IPS-15b (cell line): ENCODE data around the gene RHOT2.

Experiments used
- H3K27me3 ChIP-seq: one replicate; pipeline ENCODE4 v1.6.1; 2013; ENCODE audit warnings: low read length; ENCODE audit not compliant: control insufficient read depth, insufficient read depth
- H3K36me3 ChIP-seq: one replicate; pipeline ENCODE4 v1.6.1; 2013; ENCODE audit warnings: low read length; ENCODE audit not compliant: control insufficient read depth, insufficient read depth
- H3K4me1 ChIP-seq: one replicate; pipeline ENCODE4 v1.6.1; 2013; ENCODE audit warnings: mild to moderate bottlenecking, low read length; ENCODE audit not compliant: control insufficient read depth, insufficient read depth
- H3K4me3 ChIP-seq: one replicate; pipeline ENCODE4 v1.5.1; 2013; ENCODE audit warnings: low read depth, low read length
- H3K9ac ChIP-seq: one replicate; pipeline ENCODE4 v1.6.1; 2013; ENCODE audit warnings: low read depth, mild to moderate bottlenecking, low read length
- H3K9me3 ChIP-seq: one replicate; pipeline ENCODE4 v1.6.1; 2013; ENCODE audit warnings: mild to moderate bottlenecking, low read length; ENCODE audit not compliant: control insufficient read depth, insufficient read depth

RHOT2 gene

DNA sequence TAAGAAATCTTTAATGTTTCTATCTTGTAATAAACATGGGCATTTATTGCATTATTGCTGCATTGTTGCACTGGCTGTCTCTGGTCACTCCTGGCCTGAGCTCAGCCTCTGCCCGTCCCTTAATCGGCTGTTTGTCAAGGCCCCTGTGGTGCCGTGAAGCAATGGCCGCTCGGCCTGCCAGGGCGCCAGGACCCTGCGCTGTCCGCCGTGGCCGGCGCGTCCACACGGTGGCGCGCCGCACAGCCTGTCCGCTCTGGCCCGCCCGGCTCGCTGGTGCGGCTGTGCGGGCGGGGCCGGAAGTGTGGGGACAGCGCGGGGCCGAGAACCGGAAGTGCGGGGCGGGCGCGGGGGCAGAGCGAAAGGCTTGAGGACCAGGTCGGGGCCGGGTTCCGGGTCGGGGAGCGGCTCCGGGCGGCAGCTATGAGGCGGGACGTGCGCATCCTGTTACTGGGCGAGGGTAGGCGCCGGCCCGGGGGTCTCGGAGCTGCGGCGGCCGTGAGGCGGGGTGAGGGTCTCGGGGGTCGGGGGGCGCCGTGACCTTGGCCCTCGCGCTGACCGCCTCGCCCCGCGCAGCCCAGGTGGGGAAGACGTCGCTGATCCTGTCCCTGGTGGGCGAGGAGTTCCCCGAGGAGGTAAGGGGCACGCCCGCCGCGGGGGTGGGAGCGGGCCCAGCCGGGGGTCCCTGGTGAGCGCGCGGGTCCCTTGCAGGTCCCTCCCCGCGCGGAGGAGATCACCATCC, at the start of gene RHOT2:
TSS of gene RHOT2 (plus strand) at position 353 of the 739 bp plus-strand sequence. CDS start at position 421, 68 bp downstream.
- peaks cover 44% of the 10 kb centered on the region for H3K36me3 ChIP-seq
- no peaks in the 10 kb centered on the region for H3K4me1 ChIP-seq
- no peaks in the 10 kb centered on the region for H3K27me3 ChIP-seq
- peak within 1 kb of the TSS; percentile 77 for H3K4me3 ChIP-seq
- no peaks in the 10 kb centered on the region for H3K9me3 ChIP-seq
- H3K9ac ChIP-seq = peak within 1 kb of the TSS; percentile 79

DNA sequence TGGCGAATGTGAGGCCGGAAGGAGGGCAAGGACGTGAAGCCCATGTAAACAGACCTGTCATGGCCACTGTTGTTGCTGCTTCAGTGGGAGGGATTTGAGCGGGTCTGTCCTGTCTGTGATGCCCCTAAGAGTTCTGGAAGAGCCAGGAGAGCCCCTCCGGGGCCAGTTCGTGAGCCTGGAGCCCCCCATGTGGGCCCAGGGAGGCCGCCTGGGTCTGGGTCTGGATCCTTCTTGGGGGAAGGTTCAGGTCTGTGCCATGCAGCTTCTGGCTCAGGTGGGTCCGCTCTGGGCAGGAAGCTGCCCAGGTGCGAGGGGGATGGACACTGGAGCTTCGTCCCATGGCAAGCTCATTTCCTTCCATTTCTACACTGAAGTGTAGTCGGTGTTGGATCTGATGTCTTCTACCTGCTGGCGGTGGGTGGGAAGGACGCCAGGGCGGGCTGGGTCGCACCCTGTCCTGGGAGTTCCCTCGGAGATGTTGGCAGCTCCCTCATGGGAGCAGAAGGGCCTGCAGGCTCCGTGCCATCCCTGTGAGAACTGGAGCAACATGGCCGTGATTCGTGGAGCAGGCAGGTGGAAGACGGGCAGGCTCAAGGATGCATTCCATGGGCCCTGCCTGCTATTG, 48.3 kb upstream of the RHOT2 start:
- no peaks in the 10 kb centered on the region for H3K9me3 ChIP-seq
- H3K4me1 ChIP-seq = no peaks in the 10 kb centered on the region
- H3K27me3 ChIP-seq = no peaks in the 10 kb centered on the region
- no peak overlapping the region for H3K9ac ChIP-seq
- no peak overlapping the region for H3K4me3 ChIP-seq
- no peaks in the 10 kb centered on the region for H3K36me3 ChIP-seq

DNA sequence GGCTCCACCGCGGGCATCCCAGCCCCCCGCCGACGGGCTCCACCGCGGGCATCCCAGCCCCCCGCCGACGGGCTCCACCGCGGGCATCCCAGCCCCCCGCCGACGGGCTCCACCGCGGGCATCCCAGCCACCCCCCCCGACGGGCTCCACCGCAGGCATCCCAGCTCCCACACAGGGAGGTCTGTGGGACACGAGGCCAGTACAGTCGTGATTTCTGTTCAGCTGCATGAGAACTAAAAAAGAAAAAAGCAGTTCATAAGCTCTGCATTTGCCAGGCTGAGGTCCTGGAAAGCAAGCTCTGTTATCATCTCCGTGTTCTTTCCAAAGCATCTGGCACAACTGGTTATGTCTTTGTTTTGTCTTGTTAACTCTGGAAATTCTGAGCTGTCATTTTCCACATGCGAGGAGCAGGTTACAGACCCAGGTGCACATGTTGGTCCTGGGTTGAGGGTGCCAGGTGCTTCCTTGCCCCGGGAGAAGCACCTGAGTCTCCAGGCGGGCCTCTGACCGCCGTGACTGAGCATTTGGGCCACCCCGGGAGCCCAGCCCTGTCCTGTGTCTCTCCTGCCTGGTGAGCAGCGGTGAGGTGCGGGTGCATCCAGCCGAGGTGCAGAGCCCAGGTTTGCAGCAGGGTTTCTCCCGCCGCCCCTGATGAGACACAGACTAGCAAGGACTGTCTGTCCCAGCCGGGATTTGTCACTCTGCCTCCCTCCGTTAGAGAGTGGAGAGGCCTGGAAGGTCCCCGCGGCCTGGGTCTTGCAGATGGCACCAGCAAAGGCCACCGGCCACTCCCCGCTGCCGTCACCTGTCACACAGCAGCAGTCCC, 47.0 kb upstream of the RHOT2 start:
- no peak overlapping the region for H3K9ac ChIP-seq

DNA sequence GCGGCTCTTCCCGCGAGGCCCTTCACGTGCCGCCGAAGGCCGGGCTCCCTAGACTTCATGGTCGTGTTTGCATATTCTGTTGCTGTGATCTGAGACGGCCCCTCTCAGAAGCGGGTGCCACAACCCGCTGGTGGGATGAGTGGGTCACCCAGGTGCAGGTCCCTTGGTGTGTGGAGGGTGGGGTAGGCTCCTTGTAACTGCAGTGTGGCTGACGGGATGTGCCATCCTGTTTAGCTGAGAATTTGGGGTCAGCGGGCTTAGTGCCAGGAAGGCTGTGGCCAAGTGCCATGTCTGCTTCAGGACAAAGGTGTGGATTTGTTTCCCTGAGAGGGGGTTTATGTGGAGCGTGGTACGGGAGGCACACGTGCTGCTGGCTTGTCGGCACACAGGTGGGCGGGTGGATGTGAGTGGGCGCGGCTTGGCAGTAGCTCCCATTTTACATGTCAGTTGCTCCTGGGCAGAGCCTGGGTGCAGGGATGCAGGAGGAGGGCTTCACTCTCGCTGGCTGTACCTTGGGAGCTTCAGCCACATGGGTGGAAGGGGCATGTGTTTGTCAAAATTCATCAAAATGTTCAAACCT, 46.3 kb upstream of the RHOT2 start:
- peaks cover 5% of the 10 kb centered on the region for H3K36me3 ChIP-seq
- H3K9ac ChIP-seq = no peak overlapping the region

More for the DNA sequence above, 47.0 kb upstream of the RHOT2 start:
- Histone ChIP-seq H3K4me1 (no peaks in the 10 kb centered on the region), H3K36me3 (peaks cover 1% of the 10 kb centered on the region), H3K27me3 (no peaks in the 10 kb centered on the region), H3K9me3 (no peaks in the 10 kb centered on the region), H3K4me3 (no peak overlapping the region)

DNA sequence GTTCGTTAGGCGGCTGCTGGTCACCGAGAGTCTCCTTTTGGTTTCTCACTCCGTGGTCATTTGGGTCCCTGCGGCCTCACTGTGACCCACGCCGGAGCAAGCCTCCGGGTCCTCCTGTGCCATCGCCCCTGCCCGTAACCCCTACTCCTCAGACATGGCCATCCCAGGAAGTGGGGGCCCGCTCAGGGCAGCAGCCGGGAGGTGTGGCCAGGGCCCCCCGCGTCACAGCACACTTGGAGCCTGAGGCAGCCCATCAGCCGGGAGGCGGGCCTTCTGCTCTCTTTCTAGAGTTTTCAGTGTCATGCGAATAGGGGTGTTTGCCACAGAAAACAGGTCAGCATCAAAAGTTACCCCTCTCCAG, 45.0 kb upstream of the RHOT2 start:
- no peaks in the 10 kb centered on the region for H3K4me1 ChIP-seq
- H3K4me3 ChIP-seq = no peak overlapping the region
- H3K9ac ChIP-seq = no peak overlapping the region

More for the DNA sequence above, 46.3 kb upstream of the RHOT2 start:
- Histone ChIP-seq H3K9me3 (no peaks in the 10 kb centered on the region), H3K27me3 (no peaks in the 10 kb centered on the region), H3K4me1 (no peaks in the 10 kb centered on the region), H3K4me3 (no peak overlapping the region)

DNA sequence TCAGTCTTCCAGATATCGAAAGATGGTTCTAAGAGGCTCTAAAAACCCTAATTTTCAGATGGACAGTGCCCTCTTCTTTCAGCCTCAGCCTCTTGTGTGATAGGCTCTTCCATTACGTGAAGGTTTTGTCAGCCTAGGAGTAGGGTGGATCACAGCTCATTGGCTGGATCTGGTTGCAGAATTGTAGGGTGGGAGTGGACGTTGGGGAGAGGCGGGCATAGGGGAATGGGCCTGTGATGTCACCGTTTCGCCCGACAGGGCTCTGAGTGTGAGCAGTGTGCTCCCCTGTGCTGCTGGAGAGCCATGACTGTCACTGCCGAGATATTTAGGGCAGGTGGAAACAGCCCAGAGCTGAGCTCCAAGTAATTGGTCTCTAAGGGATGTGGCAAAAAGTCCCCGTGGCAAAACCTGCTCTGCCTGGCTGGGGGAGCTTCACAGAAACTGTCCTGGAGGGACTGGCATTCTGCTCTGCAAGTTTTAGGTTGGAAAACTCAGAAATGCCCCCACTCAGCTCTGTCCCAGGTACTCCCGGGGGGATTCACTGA, 43.3 kb upstream of the RHOT2 start:
- Histone ChIP-seq H3K4me3 (no peak overlapping the region), H3K36me3 (peaks cover 7% of the 10 kb centered on the region), H3K4me1 (no peaks in the 10 kb centered on the region), H3K9me3 (no peaks in the 10 kb centered on the region), H3K9ac (no peak overlapping the region), H3K27me3 (no peaks in the 10 kb centered on the region)

More for the DNA sequence above, 45.0 kb upstream of the RHOT2 start:
- Histone ChIP-seq H3K9me3 (no peaks in the 10 kb centered on the region), H3K27me3 (no peaks in the 10 kb centered on the region), H3K36me3 (peaks cover 5% of the 10 kb centered on the region)

DNA sequence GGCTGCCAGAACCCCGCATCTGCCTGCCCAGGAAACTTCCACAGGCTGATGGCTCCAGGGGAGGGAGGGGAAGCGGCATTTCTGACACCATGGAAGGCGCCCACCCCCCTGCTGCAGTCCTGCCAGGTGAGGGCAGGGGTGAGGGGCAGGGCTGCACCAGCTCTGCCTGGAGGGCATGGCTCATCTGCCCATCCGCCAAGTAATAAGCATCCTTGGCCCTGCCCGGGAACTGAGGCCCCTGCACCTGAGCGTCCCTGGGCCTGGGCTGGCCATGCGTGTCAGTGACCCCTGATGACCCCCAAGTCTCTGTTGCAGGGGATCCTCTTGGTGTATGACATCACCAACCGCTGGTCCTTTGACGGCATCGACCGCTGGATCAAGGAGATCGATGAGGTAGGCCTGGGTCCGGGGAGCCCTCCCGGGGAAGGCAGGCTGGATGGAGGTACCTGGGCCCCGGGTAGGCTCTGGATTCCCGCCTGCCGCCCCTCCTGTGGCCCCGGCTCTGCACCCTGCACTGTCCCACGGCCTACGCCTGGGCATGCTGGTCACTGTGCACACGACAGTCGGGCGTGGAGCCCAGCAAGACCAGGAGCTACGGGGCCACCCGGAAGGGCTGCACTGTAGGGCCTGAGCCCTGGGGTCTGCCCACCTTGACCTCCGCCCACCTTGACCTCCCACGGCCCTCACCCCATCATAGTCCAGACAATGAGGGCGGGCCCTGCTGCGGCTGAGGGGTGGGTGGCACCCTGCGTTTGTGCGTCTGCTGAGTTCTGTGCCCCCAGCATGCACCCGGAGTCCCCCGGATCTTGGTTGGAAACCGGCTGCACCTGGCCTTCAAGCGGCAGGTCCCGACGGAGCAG, 42.6 kb upstream of the RHOT2 start:
- H3K36me3 ChIP-seq = peaks cover 7% of the 10 kb centered on the region
- H3K9ac ChIP-seq = no peak overlapping the region
- no peak overlapping the region for H3K4me3 ChIP-seq
- no peaks in the 10 kb centered on the region for H3K27me3 ChIP-seq
- peaks cover 4% of the 10 kb centered on the region for H3K4me1 ChIP-seq
- no peaks in the 10 kb centered on the region for H3K9me3 ChIP-seq

DNA sequence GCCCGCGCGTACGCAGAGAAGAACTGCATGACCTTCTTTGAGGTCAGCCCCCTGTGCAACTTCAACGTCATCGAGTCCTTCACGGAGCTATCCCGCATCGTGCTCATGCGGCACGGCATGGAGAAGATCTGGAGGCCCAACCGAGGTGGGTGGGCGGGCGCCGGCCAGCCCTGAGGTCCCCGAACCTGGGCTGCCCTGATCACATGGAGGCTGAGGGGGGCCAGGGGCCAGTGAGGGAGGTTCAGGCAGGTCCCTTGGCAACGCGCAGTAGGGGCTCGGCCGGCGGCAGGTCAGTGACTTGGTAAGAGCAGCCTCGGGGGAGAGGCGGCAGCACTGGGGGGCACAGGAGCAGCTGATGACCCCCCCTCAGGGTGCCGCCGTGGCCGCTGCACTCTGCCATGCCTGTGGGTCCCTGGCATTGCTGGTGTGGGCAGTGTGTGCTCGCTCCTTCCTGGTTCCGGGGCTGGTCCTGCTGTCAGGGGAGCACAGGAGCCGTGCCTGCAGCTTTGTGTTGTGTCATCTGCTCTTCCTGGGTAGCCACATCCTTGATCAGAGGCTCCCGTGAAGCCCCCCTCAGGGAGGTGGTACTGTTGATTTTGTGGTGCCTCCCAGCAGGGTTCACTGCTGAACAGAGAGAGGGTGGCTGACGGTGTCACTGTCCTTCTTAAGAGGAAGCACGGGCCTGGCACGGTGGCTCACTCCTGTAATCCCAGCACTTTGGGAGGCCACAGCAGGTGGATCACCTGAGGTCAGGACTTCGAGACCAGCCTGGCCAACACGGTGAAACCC, 41.8 kb upstream of the RHOT2 start:
- Histone ChIP-seq H3K4me3 (no peak overlapping the region), H3K9ac (no peak overlapping the region), H3K36me3 (peaks cover 7% of the 10 kb centered on the region), H3K9me3 (no peaks in the 10 kb centered on the region), H3K4me1 (peaks cover 4% of the 10 kb centered on the region), H3K27me3 (no peaks in the 10 kb centered on the region)

DNA sequence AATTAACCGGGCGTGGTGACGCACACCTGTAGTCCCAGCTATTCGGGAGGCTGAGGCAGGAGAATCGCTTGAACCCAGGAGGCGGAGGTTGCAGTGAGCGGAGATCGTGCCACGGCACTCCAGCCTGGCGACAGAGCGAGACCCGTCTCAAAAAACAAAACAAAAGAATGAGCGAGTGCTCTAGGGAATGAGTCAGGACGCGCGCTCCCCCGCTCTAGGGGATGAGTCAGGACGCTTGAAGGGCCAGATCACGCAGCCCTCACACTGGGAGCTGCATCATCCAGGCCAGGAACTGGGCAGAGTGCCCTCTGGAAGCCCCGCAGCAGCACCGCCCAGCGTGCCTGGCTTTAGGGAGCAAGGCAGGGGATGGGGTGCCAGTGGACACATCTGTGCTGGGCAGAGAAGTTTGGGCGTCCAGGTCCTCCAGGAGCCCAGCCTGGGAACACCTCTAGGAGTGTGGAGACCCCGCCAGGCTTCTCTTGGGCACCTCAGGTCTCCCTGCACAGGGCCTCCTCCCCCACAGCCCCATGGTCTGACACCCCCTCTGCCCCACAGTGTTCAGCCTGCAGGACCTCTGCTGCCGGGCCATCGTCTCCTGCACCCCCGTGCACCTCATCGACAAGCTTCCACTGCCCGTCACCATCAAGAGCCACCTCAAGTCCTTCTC, 41.0 kb upstream of the RHOT2 start:
- H3K36me3 ChIP-seq = peaks cover 7% of the 10 kb centered on the region
- H3K9ac ChIP-seq = no peak overlapping the region
- H3K27me3 ChIP-seq = no peaks in the 10 kb centered on the region
- peaks cover 4% of the 10 kb centered on the region for H3K4me1 ChIP-seq
- H3K4me3 ChIP-seq = no peak overlapping the region
- no peaks in the 10 kb centered on the region for H3K9me3 ChIP-seq
